Liver (tissue), 9 donors: ENCODE data around the gene TP53. TPM values are rescaled to one million over a fixed set of nuclear protein-coding genes. Genes with fewer than 3 reads are reported as not detected.

Experiments
- DNase-seq: peaks from one replicate; pipeline ENCODE4 v3.0.0-alpha.2; 2017; ENCODE audit warnings: low spot score
- H3K27ac ChIP-seq, 2 donors: one replicate each; pipeline ENCODE4 v1.7.0; 2013; ENCODE audit warnings: inconsistent platforms in 2 of 2, low read length in 2 of 2, control low read depth in 1 of 2, low read depth in 1 of 2, mild to moderate bottlenecking in 1 of 2
- H3K27me3 ChIP-seq, 4 donors: one replicate each; pipeline versions ENCODE4 v1.6.1 to v1.7.0; 2013; ENCODE audit warnings: low read length in 3 of 4, inconsistent platforms in 1 of 4, mild to moderate bottlenecking in 1 of 4, moderate library complexity in 1 of 4; ENCODE audit not compliant: control insufficient read depth in 4 of 4, insufficient read depth in 4 of 4
- H3K36me3 ChIP-seq, 4 donors: one replicate each; pipeline versions ENCODE4 v1.6.1 to v1.7.0; 2013; ENCODE audit warnings: low read length in 3 of 4, mild to moderate bottlenecking in 3 of 4, low read depth in 1 of 4, moderate library complexity in 1 of 4; ENCODE audit not compliant: control insufficient read depth in 4 of 4, insufficient read depth in 3 of 4
- H3K4me1 ChIP-seq, 4 donors: one replicate each; pipeline versions ENCODE4 v1.6.1 to v1.7.0; 2013; ENCODE audit warnings: low read length in 3 of 4, mild to moderate bottlenecking in 3 of 4, moderate library complexity in 1 of 4; ENCODE audit not compliant: control insufficient read depth in 4 of 4, insufficient read depth in 4 of 4
- H3K4me3 ChIP-seq, 3 donors: one replicate each; pipeline versions ENCODE4 v1.6.1 to v1.7.0; 2013; ENCODE audit warnings: low read length in 3 of 3, control low read depth in 1 of 3, low read depth in 1 of 3, mild to moderate bottlenecking in 1 of 3
- H3K9ac ChIP-seq, 2 donors: one replicate each; pipeline ENCODE4 v1.7.0; 2013; ENCODE audit warnings: low read length in 2 of 2, mild to moderate bottlenecking in 2 of 2, moderate library complexity in 2 of 2, control low read depth in 1 of 2, low read depth in 1 of 2
- H3K9me3 ChIP-seq, 4 donors: one replicate each; pipeline versions ENCODE4 v1.6.1 to v1.7.0; 2013; ENCODE audit warnings: low read length in 3 of 4; ENCODE audit not compliant: control insufficient read depth in 4 of 4
- EGR1 ChIP-seq, 2 donors: IDR thresholded peaks; 2 replicates each; pipeline ENCODE4 v1.6.1; 2016 to 2018; ENCODE audit warnings: antibody characterized with exemption in 2 of 2, low read depth in 2 of 2
- FOXA1 ChIP-seq: IDR thresholded peaks from 2 replicates; pipeline ENCODE4 v1.6.1; 2016; ENCODE audit warnings: antibody characterized with exemption
- FOXA2 ChIP-seq: IDR thresholded peaks from 2 replicates; pipeline ENCODE4 v1.6.1; 2016; ENCODE audit warnings: antibody characterized with exemption
- GABPA ChIP-seq, 2 donors: IDR thresholded peaks in 1 of 2; conservative IDR thresholded peaks in 1 of 2; 2 replicates each; pipeline ENCODE4 v1.6.1; 2016; ENCODE audit warnings: antibody characterized with exemption in 2 of 2, mild to moderate bottlenecking in 1 of 2, moderate library complexity in 1 of 2
- HNF4A ChIP-seq, 2 donors: conservative IDR thresholded peaks; 2 replicates each; pipeline ENCODE4 v1.6.1; 2016; ENCODE audit warnings: antibody characterized with exemption in 2 of 2, mild to moderate bottlenecking in 2 of 2
- HNF4G ChIP-seq: IDR thresholded peaks from 2 replicates; pipeline ENCODE4 v1.6.1; 2016; ENCODE audit warnings: antibody characterized with exemption
- JUND ChIP-seq, 2 donors: IDR thresholded peaks; 2 replicates each; pipeline ENCODE4 v1.6.1; 2016; ENCODE audit warnings: antibody characterized with exemption in 2 of 2
- NR2F2 ChIP-seq: IDR thresholded peaks from 2 replicates; pipeline ENCODE4 v1.6.1; 2016; ENCODE audit warnings: antibody characterized with exemption
- RAD21 ChIP-seq, 2 donors: IDR thresholded peaks; 2 replicates each; pipeline ENCODE4 v1.6.1; 2016; ENCODE audit warnings: antibody characterized with exemption in 2 of 2, mild to moderate bottlenecking in 2 of 2
- REST ChIP-seq: IDR thresholded peaks from 2 replicates; pipeline ENCODE4 v1.6.1; 2016; ENCODE audit warnings: antibody characterized with exemption, mild to moderate bottlenecking
- RXRA ChIP-seq, 2 donors: IDR thresholded peaks; 2 replicates each; pipeline ENCODE4 v1.6.1; 2017 to 2018; ENCODE audit warnings: antibody characterized with exemption in 2 of 2, mild to moderate bottlenecking in 1 of 2
- SP1 ChIP-seq: IDR thresholded peaks from 2 replicates; pipeline ENCODE4 v1.6.1; 2018; ENCODE audit warnings: antibody characterized with exemption, mild to moderate bottlenecking
- TAF1 ChIP-seq: conservative IDR thresholded peaks from 2 replicates; pipeline ENCODE4 v1.6.1; 2016; ENCODE audit warnings: antibody characterized with exemption, mild to moderate bottlenecking
- YY1 ChIP-seq: IDR thresholded peaks from 2 replicates; pipeline ENCODE4 v1.6.1; 2016; ENCODE audit warnings: antibody characterized with exemption, mild to moderate bottlenecking
- WGBS: extraction: QIAGEN DNeasy Blood & Tissue Kit; methylation state at CpG from one replicate; pipeline ENCODE4 v1.1.7; 2013; 5-methylcytosine and 5-hydroxymethylcytosine counted together
- polyA plus RNA-seq, 2 donors: library from polyadenylated mRNA; stranded (reverse) in 1 of 2; unstranded in 1 of 2; fragments of 200-250 nt in 1 of 2; fragments of >200 nt in 1 of 2; fragmentation: Nextera tagmentation in 1 of 2; extraction: Ambion mirVana in 1 of 2; gene quantifications; one replicate each; pipeline versions ENCODE4 v1.2.1 to v1.2.3, GENCODE V29; 2013 to 2015
- total RNA-seq, 2 donors: library from RNA; depleted of rRNA; stranded (reverse); fragments of >200 nt; gene quantifications; one replicate each; pipeline ENCODE4 v1.2.3, GENCODE V29; 2014
- TF ChIP-seq, protein P1 (sequence below): fragments of 150-350 bp; IDR thresholded peaks from 2 replicates; pipeline ENCODE4 v1.5.1; 2017; ENCODE audit warnings: improper control_type of control experiment, low read depth, low read length; ENCODE audit not compliant: missing input control
- donor health status: healthy.
- donor health status: healthy.
- donor health status: healthy.
- donor health status: healthy.
- donor health status: healthy.

The TP53 gene
- total and polyA plus RNA-seq, 4 donors: 8.3 to 18.4 (median 12.6) TPM

DNA sequence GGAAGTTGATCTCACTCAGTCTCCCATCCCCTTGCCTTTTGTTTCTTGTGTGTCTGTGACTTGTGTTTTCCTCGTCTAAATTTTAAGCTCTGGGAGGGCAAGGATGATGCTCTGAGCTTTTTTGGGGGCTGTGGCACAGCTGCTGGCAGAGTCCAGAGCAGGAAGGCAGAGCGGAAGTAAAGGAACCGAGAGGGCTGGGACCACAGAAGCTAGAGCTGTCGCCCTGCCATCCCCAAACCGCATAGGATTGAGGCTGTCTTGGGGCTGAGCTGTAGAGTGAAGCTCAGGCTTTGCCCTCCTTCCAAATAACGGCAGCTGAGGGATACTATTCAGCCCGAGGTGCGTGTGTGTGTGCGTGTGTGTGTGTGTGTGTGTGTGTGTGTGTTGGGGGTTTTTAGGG, 26.5 kb upstream of the TP53 start:
- Histone ChIP-seq H3K27ac (no peak overlapping the region), H3K36me3 (no peaks in the 10 kb centered on the region), H3K9me3 (no peaks in the 10 kb centered on the region), H3K4me1 (peaks cover 3 to 14% (median 10%) of the 10 kb centered on the region in 4 donors), H3K27me3 (peaks cover 0 to 27% (median 10%) of the 10 kb centered on the region in 4 donors), H3K9ac (no peak overlapping the region), H3K4me3 (no peak overlapping the region)
- 34% methylated on average over 9 of the region's 9 CpGs for WGBS
- DNase-seq: no peak
- no peak for TF ChIP-seq FOXA2
- TF ChIP-seq, protein P1, sequence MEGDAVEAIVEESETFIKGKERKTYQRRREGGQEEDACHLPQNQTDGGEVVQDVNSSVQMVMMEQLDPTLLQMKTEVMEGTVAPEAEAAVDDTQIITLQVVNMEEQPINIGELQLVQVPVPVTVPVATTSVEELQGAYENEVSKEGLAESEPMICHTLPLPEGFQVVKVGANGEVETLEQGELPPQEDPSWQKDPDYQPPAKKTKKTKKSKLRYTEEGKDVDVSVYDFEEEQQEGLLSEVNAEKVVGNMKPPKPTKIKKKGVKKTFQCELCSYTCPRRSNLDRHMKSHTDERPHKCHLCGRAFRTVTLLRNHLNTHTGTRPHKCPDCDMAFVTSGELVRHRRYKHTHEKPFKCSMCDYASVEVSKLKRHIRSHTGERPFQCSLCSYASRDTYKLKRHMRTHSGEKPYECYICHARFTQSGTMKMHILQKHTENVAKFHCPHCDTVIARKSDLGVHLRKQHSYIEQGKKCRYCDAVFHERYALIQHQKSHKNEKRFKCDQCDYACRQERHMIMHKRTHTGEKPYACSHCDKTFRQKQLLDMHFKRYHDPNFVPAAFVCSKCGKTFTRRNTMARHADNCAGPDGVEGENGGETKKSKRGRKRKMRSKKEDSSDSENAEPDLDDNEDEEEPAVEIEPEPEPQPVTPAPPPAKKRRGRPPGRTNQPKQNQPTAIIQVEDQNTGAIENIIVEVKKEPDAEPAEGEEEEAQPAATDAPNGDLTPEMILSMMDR: no peak

DNA sequence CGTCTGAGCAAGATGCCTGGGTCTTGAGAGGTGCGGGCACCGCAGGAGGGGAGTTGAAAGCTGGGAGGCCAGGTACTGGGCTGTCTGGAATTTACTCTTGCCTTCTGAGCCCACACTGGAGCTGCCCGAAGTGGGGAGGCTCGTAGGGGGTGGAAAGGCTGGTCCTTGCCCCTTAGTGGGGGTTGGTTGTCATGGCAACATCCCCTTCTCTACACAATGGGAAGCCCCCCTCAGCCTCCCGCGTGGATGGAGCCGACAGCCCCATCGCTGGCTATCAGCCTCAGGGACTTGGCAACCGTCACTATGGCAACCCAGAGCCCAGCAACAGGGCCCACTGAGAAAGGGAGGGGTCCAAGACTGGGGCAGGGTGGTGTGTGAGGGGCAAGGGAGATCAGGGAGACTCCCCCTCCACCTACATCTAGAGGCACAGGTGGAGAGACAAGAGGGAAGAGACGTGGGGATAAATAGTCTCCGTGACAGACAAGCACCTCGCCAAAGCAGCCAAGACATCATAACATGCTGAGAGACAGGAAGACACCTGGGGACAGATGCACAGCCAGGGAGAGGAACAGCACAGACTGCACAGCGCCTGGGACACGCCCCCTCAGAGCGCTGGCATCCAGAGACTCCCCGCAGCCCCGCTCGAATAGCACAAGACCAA, 25.0 kb upstream of the TP53 start:
- Histone ChIP-seq H3K9me3 (no peaks in the 10 kb centered on the region), H3K4me3 (no peak overlapping the region), H3K36me3 (no peaks in the 10 kb centered on the region), H3K9ac (no peak overlapping the region), H3K27ac (no peak overlapping the region), H3K4me1 (peaks cover 3 to 8% (median 6%) of the 10 kb centered on the region in 4 donors), H3K27me3 (peaks cover 0 to 28% (median 10%) of the 10 kb centered on the region in 4 donors)
- no peak for TF ChIP-seq JUND (IDR thresholded peaks at IDR 0.05)
- no peak for TF ChIP-seq TAF1
- no peak for TF ChIP-seq YY1
- TF ChIP-seq HNF4G: no peak
- no peak for TF ChIP-seq SP1
- WGBS: 16% methylated on average over 19 of the region's 19 CpGs
- DNase-seq: no peak

DNA sequence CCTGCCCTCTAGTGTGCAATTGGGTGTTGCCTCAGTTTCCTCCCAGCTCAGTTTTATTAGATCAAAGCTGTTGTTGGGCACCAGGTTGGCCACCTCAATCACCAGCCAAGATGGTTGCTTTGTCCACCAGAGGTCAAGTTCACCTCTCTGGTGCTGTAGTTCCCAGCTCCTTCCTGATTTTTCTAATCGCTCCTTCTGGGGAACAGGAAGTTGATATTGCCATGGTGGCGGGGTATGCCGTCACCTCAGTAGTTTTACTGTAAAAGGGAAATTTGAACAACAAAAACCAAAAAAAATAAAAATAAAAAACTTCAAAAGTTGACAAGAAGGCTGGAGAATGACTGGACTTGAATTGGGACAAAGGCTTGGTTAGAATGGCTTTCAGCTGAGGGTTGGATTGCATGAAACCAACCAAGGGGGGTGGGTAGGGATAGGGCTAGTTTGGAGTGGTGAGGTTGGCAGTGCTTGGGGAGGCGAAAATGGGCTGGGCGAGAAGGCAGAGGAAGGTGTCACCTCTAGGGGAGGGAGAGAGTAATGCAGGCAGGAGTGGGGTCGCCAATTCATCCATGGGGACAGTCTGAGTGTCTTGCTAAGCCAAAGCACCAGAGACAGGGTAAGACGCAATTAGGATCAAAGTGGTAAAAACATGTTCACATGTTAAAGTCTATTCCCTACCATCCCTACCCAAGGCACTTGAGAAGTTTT, 23.9 kb upstream of the TP53 start:
- Histone ChIP-seq H3K36me3 (no peaks in the 10 kb centered on the region), H3K9ac (no peak overlapping the region), H3K27me3 (peaks cover 0 to 29% (median 8%) of the 10 kb centered on the region in 4 donors), H3K27ac (no peak overlapping the region), H3K9me3 (no peaks in the 10 kb centered on the region), H3K4me3 (no peak overlapping the region), H3K4me1 (no peaks in the 10 kb centered on the region)
- WGBS: 68% methylated on average over 7 of the region's 7 CpGs
- no peak for DNase-seq
- no peak for TF ChIP-seq NR2F2

DNA sequence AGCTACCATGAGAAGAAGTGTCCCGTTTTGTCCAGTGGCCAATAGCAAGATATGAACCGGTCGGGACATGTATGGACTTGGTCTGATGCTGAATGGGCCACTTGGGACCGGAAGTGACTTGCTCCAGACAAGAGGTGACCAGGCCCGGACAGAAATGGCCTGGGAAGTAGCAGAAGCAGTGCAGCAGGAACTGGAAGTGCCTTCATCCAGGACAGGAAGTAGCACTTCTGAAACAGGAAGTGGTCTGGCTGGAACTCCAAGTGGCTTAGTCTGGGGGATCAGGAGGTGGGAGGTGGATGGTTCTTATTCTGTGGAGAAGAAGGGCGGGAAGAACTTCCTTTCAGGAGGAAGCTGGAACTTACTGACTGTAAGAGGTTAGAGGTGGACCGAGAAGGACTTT, 23.0 kb upstream of the TP53 start:
- Histone ChIP-seq H3K9ac (no peak overlapping the region), H3K4me3 (no peak overlapping the region), H3K36me3 (no peaks in the 10 kb centered on the region), H3K4me1 (no peaks in the 10 kb centered on the region), H3K27me3 (peaks cover 0 to 26% (median 11%) of the 10 kb centered on the region in 4 donors), H3K27ac (no peak overlapping the region), H3K9me3 (no peaks in the 10 kb centered on the region)
- 77% methylated on average over 7 of the region's 7 CpGs for WGBS
- no peak for DNase-seq
- TF ChIP-seq RXRA (IDR thresholded peaks at IDR 0.05) (no peak), SP1 (no peak), NR2F2 (no peak), RAD21 (IDR thresholded peaks at IDR 0.05) (no peak), HNF4A (conservative IDR thresholded peaks at IDR 0.05) (no peak), REST (no peak), EGR1 (IDR thresholded peaks at IDR 0.05; ENCODE audit: low read depth in 2 of 2) (no peak), FOXA1 (no peak), FOXA2 (no peak), GABPA (IDR thresholded peaks at IDR 0.05 in 1 of 2, conservative IDR thresholded peaks at IDR 0.05 in 1 of 2) (no peak)
- TF ChIP-seq, protein P1: no peak
